Measurements from ENCODE around the gene KPNA3. TPM values are rescaled to one million over a fixed set of nuclear protein-coding genes. Genes with fewer than 3 reads are reported as not detected.
"Not testable (repeated sequence)": the region's sequence is repeated elsewhere in the genome, so short reads cannot be mapped to it uniquely, and the experiment has no call there.

Gene KPNA3
- polyA plus RNA-seq, 3 donors from 2014 or later, result 21.3 to 27.7 (median 21.7) TPM

- H3K27me3 Mint-ChIP-seq (ENCODE audit: low read depth in 3 of 3); H3K4me1 Mint-ChIP-seq; H3K4me3 Mint-ChIP-seq; DNase-seq; H3K9me3 Mint-ChIP-seq; H3K27ac Mint-ChIP-seq: not testable (repeated sequence)
- H3K36me3 Mint-ChIP-seq, result peaks cover 18 to 38% (median 31%) of the 10 kb centered on the region in 3 donors
Observed at GRCh38 chr13:49704264-49704663, 88.2 kb downstream of the KPNA3 start.

GRCh38 chr13:49701491-49701890 is 91.0 kb downstream of the KPNA3 start:
- Mint-ChIP-seq H3K4me1 (no peaks in the 10 kb centered on the region), H3K27me3 (ENCODE audit: low read depth in 3 of 3) (no peaks in the 10 kb centered on the region), H3K9me3 (no peaks in the 10 kb centered on the region), H3K27ac (no peak overlapping the region), H3K4me3 (no peak overlapping the region), H3K36me3 (peaks cover 15 to 23% (median 16%) of the 10 kb centered on the region in 3 donors)
- DNase-seq, result no peak

- peaks cover 0 to 6% (median 0%) of the 10 kb centered on the region in 3 donors for H3K27me3 Mint-ChIP-seq (ENCODE audit: low read depth in 3 of 3)
- no peak overlapping the region for H3K27ac Mint-ChIP-seq
- H3K36me3 Mint-ChIP-seq, result peaks cover 13 to 19% (median 17%) of the 10 kb centered on the region in 3 donors
- H3K4me3 Mint-ChIP-seq, result no peak overlapping the region
- no peaks in the 10 kb centered on the region for H3K4me1 Mint-ChIP-seq
- no peak for DNase-seq
- no peaks in the 10 kb centered on the region for H3K9me3 Mint-ChIP-seq
Observed at GRCh38 chr13:49697468-49697867, 95.0 kb downstream of the KPNA3 start.

DNA sequence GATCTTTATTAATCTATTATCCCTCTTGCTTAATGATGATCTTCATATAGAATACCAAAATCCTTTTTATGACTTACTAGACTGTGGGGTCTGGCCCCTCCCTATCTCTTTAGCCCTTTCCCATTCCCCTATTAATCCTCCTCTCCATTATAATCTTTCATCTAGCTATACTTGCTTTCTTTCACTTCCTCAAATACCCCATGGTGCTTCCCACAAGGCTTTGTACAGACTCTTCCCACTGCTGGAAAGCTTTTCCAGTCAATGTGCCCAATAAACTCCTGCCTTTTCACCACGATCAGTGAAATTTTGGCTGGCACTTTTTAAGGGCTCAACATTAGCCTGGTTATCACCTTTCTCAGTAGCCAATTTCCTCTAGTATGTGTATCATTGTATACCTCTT is 98.0 kb downstream of the KPNA3 start:
- H3K4me1 Mint-ChIP-seq, result peaks cover 16 to 22% of the 10 kb centered on the region in 2 donors
- H3K4me3 Mint-ChIP-seq, result no peak overlapping the region
- H3K27ac Mint-ChIP-seq, result no peak overlapping the region
- no peak for DNase-seq
- peaks cover 2 to 6% (median 3%) of the 10 kb centered on the region in 3 donors for H3K27me3 Mint-ChIP-seq (ENCODE audit: low read depth in 3 of 3)
- H3K36me3 Mint-ChIP-seq, result peaks cover 3 to 4% (median 3%) of the 10 kb centered on the region in 3 donors
- H3K9me3 Mint-ChIP-seq, result no peaks in the 10 kb centered on the region

GRCh38 chr13:49693877-49694276 is 98.6 kb downstream of the KPNA3 start:
- H3K9me3 Mint-ChIP-seq, result no peaks in the 10 kb centered on the region
- no peak for DNase-seq
- peaks cover 16 to 24% of the 10 kb centered on the region in 2 donors for H3K4me1 Mint-ChIP-seq
- H3K4me3 Mint-ChIP-seq, result peak overlapping the region in 1 of 5 donors; percentile 1
- peaks cover under 1 to 4% (median 3%) of the 10 kb centered on the region in 3 donors for H3K36me3 Mint-ChIP-seq
- H3K27me3 Mint-ChIP-seq (ENCODE audit: low read depth in 3 of 3), result peaks cover 2 to 6% (median 3%) of the 10 kb centered on the region in 3 donors
- H3K27ac Mint-ChIP-seq, result no peak overlapping the region

DNA sequence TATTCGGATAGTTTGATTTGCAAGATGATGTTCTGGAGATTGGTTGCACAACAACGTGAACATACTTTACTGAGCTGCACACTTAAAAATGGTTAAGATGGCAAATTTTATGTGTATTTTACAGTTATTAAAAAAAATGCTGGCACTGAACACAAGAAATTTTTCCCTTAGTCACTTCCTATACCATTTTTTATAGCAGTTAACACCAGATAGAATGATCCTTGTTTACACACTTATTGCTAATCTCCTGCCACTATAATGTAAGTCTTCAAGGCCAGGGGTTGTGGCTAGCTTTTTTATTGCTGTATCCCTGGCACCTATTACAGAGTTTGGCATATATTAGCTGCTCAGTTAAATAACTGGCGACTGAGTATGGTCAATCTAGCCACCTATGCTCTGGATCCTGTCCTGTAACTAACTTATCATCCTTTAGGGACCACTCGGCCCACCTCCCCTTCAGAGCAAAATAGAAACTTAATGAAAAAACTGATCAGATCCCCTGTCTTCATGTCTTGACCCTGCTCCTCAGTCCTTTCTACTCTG is 99.2 kb downstream of the KPNA3 start:
- H3K4me3 Mint-ChIP-seq, result peak overlapping the region in 3 of 5 donors; percentile 1 to 42 (median 5)
- DNase-seq, result no peak
- H3K36me3 Mint-ChIP-seq, result peaks cover 0 to 4% (median 3%) of the 10 kb centered on the region in 3 donors
- H3K4me1 Mint-ChIP-seq, result peaks cover 16 to 24% of the 10 kb centered on the region in 2 donors
- H3K27me3 Mint-ChIP-seq (ENCODE audit: low read depth in 3 of 3), result peaks cover 2 to 6% (median 3%) of the 10 kb centered on the region in 3 donors
- H3K27ac Mint-ChIP-seq, result no peak overlapping the region
- H3K9me3 Mint-ChIP-seq, result peaks cover 0 to 1% (median 0%) of the 10 kb centered on the region in 6 donors

- H3K9me3 Mint-ChIP-seq, result peaks cover 0 to 2% (median 0%) of the 10 kb centered on the region in 6 donors
- peaks cover 16 to 32% of the 10 kb centered on the region in 2 donors for H3K4me1 Mint-ChIP-seq
- DNase-seq, result peak; percentile 74 to 78 (median 78)
- peak within 1 kb of the TSS; percentile 49 to 80 (median 73) for H3K27ac Mint-ChIP-seq
- H3K36me3 Mint-ChIP-seq, result peaks cover 0 to 4% (median 0%) of the 10 kb centered on the region in 3 donors
- peaks cover 2 to 6% (median 3%) of the 10 kb centered on the region in 3 donors for H3K27me3 Mint-ChIP-seq (ENCODE audit: low read depth in 3 of 3)
- H3K4me3 Mint-ChIP-seq, result peak within 1 kb of the TSS; percentile 88 to 91 (median 91)
Observed at GRCh38 chr13:49690995-49691784, 101.3 kb downstream of the KPNA3 start, which contains the start of gene EBPL. Gene EBPL, minus strand, starts transcription at chr13:49691486. Its CDS starts 62 bp downstream, at chr13:49691424.

GRCh38 chr13:49690133-49690994 is 102.1 kb downstream of the KPNA3 start:
- Mint-ChIP-seq H3K4me3 (peak overlapping the region; percentile 88 to 91 (median 91)), H3K27ac (peak overlapping the region; percentile 29 to 80 (median 73)), H3K9me3 (peaks cover 0 to 2% (median 0%) of the 10 kb centered on the region in 6 donors), H3K4me1 (peaks cover 16 to 32% of the 10 kb centered on the region in 2 donors), H3K27me3 (ENCODE audit: low read depth in 3 of 3) (peaks cover 2 to 6% (median 3%) of the 10 kb centered on the region in 3 donors), H3K36me3 (peaks cover 0 to 4% (median 0%) of the 10 kb centered on the region in 3 donors)
- no peak for DNase-seq

DNA sequence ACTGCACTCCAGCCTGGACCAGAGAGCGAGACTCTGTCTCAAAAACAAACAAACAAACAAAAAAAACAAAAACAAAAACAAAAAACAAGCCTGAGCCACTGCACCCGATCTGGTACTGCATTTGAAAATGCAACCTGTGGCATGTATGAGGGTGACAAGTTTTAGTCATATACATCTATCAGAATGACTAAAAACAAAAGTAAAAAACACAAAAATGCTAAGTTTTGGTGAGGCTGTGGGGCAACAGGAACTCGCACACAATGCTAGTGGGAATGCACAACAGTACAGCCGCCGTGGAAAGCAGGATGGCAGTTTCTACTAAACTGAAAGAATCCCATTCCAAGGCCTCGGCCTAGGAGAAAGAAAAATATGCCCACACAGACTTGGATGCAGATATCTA is 109.0 kb downstream of the KPNA3 start:
- no peak overlapping the region for H3K27ac Mint-ChIP-seq

DNA sequence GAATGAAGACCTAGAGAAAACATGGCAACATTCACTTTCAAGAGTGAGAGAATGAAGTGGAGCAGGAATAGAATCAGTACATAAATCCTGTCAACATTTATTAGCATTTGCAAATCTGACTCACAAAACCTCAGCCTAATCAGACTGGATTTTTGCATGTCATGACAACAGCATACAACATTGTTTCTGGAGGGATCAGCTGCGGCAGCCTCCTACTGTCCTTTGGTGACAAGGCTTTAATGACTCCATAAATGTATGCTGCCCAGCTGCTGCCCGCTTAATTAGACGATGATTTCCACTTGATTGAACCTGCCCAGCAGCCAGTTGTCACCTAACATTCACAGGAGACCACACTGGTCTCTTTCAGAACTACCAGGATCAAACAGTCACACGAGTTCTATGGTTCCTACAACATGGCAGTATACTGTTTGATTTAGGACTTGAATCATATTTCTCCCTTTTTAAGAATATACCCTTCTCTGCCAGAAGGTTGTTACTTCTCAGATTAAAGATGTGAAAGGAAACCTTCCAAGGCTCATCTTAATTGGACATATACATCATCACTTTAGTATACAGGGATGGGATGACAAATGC is 110.5 kb downstream of the KPNA3 start:
- H3K36me3 Mint-ChIP-seq, result peaks cover 0 to 4% (median 0%) of the 10 kb centered on the region in 3 donors
- H3K27ac Mint-ChIP-seq, result no peak overlapping the region
- H3K4me3 Mint-ChIP-seq, result no peak overlapping the region
- no peaks in the 10 kb centered on the region for H3K9me3 Mint-ChIP-seq
- H3K27me3 Mint-ChIP-seq (ENCODE audit: low read depth in 3 of 3), result no peaks in the 10 kb centered on the region
- DNase-seq, result no peak
- no peaks in the 10 kb centered on the region for H3K4me1 Mint-ChIP-seq

More for the DNA sequence above, 109.0 kb downstream of the KPNA3 start:
- H3K27me3 Mint-ChIP-seq (ENCODE audit: low read depth in 3 of 3), result no peaks in the 10 kb centered on the region
- no peak for DNase-seq
- H3K9me3 Mint-ChIP-seq, result peaks cover 0 to 2% (median 0%) of the 10 kb centered on the region in 6 donors
- H3K4me1 Mint-ChIP-seq, result peaks cover 0 to 8% of the 10 kb centered on the region in 2 donors
- no peak overlapping the region for H3K4me3 Mint-ChIP-seq
- peaks cover 0 to 4% (median 0%) of the 10 kb centered on the region in 3 donors for H3K36me3 Mint-ChIP-seq

GRCh38 chr13:49679246-49679645 is 113.2 kb downstream of the KPNA3 start:
- Mint-ChIP-seq H3K9me3 (no peaks in the 10 kb centered on the region), H3K36me3 (peaks cover 0 to 7% (median 6%) of the 10 kb centered on the region in 3 donors), H3K27me3 (ENCODE audit: low read depth in 3 of 3) (no peaks in the 10 kb centered on the region)

GRCh38 chr13:49678191-49678914 is 114.1 kb downstream of the KPNA3 start:
- H3K27ac Mint-ChIP-seq, result no peak overlapping the region
- H3K4me3 Mint-ChIP-seq, result no peak overlapping the region
- no peaks in the 10 kb centered on the region for H3K9me3 Mint-ChIP-seq
- H3K36me3 Mint-ChIP-seq, result peaks cover 0 to 7% (median 6%) of the 10 kb centered on the region in 3 donors
- no peaks in the 10 kb centered on the region for H3K4me1 Mint-ChIP-seq
- DNase-seq, result no peak
- H3K27me3 Mint-ChIP-seq (ENCODE audit: low read depth in 3 of 3), result no peaks in the 10 kb centered on the region

More at GRCh38 chr13:49679246-49679645, 113.2 kb downstream of the KPNA3 start:
- Mint-ChIP-seq H3K4me3 (no peak overlapping the region), H3K4me1 (no peaks in the 10 kb centered on the region), H3K27ac (no peak overlapping the region)
- no peak for DNase-seq
